ENCODE measurements around the gene SGMS1. TPM values are rescaled to one million over a fixed set of nuclear protein-coding genes. Genes with fewer than 3 reads are reported as not detected.
A peak's percentile ranks its signal among the peaks of the same experiment; 100 is the strongest.

SGMS1 gene
- total RNA-seq, 5 donors from 2014 or later (not counting 1 experiment from before 2014, with no cell fraction given), result 28.4 to 39.7 (median 32.6) TPM

- no peak overlapping the region for H3K27ac Mint-ChIP-seq
- POLR2A ChIA-PET, result interaction anchor here in 1 of 2 donors (0.6 kb wide), 1 partner anchor 122 kb away, joined by 3 read pairs; no protein-coding TSS in a partner anchor
- H3K9me3 ChIP-seq, result no peaks in the 10 kb centered on the region
These were observed 40.7 kb downstream of the SGMS1 start for GRCh38 chr10:50582766-50583762.

GRCh38 chr10:50582046-50582445, 41.7 kb downstream of the SGMS1 start:
- Histone ChIP-seq H3K27ac (ENCODE audit: low read length) (no peak overlapping the region), H3K27me3 (replicated peaks in 1 of 2; ENCODE audit: control insufficient read depth in 2 of 2, extremely low read depth in 1 of 2, insufficient read depth in 2 of 2, low read length in 1 of 2) (no peaks in the 10 kb centered on the region), H3K4me3 (ENCODE audit: control insufficient read depth in 1 of 2, extremely low read depth in 1 of 2, low read length in 1 of 2) (no peak overlapping the region), H3K36me3 (ENCODE audit: control insufficient read depth in 2 of 2, extremely low read depth in 1 of 2, insufficient read depth in 1 of 2, low read length in 1 of 2) (no peaks in the 10 kb centered on the region), H3K9me3 (no peaks in the 10 kb centered on the region), H3K4me1 (ENCODE audit: control insufficient read depth in 1 of 2, extremely low read depth in 1 of 2, insufficient read depth in 2 of 2, low read length in 2 of 2) (peaks cover 0 to 3% of the 10 kb centered on the region in 2 experiments)
- ATAC-seq (replicated peaks in 1 of 4) (no peak), DNase-seq (no peak)
- Mint-ChIP-seq H3K9me3 (no peaks in the 10 kb centered on the region), H3K4me3 (no peak overlapping the region), H3K27ac (no peak overlapping the region), H3K36me3 (peaks cover 38% of the 10 kb centered on the region), H3K4me1 (peaks cover 50 to 83% (median 76%) of the 10 kb centered on the region in 3 donors), H3K27me3 (no peaks in the 10 kb centered on the region)
- ChIA-PET POLR2A (interaction anchor here in 1 of 2 donors (0.6 kb wide), 1 partner anchor 9 kb away, joined by 4 read pairs; no protein-coding TSS in a partner anchor), CTCF (interaction anchor here in 1 of 2 donors (0.7 kb wide), 1 partner anchor 34 kb away, joined by 4 read pairs; no protein-coding TSS in a partner anchor)
- WGBS (ENCODE audit: insufficient coverage), result 100% methylated on average over 3 of the region's 5 CpGs

More at GRCh38 chr10:50582766-50583762, 40.7 kb downstream of the SGMS1 start:
- no peak for DNase-seq
- peaks cover 2 to 4% of the 10 kb centered on the region in 2 donors for H3K36me3 ChIP-seq (ENCODE audit: control insufficient read depth in 2 of 2, extremely low read depth in 1 of 2, insufficient read depth in 1 of 2, low read length in 1 of 2)
- peaks cover 0 to 3% of the 10 kb centered on the region in 2 experiments for H3K4me1 ChIP-seq (ENCODE audit: control insufficient read depth in 1 of 2, extremely low read depth in 1 of 2, insufficient read depth in 2 of 2, low read length in 2 of 2)
- no peak overlapping the region for H3K4me3 ChIP-seq (ENCODE audit: control insufficient read depth in 1 of 2, extremely low read depth in 1 of 2, low read length in 1 of 2)
- no peaks in the 10 kb centered on the region for H3K27me3 Mint-ChIP-seq
- ATAC-seq (replicated peaks in 1 of 4), result no peak
- peaks cover 45% of the 10 kb centered on the region for H3K36me3 Mint-ChIP-seq
- H3K4me1 Mint-ChIP-seq, result peaks cover 40 to 76% (median 67%) of the 10 kb centered on the region in 3 donors
- H3K27ac ChIP-seq (ENCODE audit: low read length), result no peak overlapping the region
- no CpG with 5 or more reads among the region's 2 CpGs for WGBS (ENCODE audit: insufficient coverage)
- CTCF ChIA-PET, result interaction anchor here in 1 of 2 donors (0.6 kb wide), 1 partner anchor 1031 kb away, joined by 3 read pairs; no protein-coding TSS in a partner anchor
- H3K27me3 ChIP-seq (replicated peaks in 1 of 2; ENCODE audit: control insufficient read depth in 2 of 2, extremely low read depth in 1 of 2, insufficient read depth in 2 of 2, low read length in 1 of 2), result no peaks in the 10 kb centered on the region
- H3K9me3 Mint-ChIP-seq, result no peaks in the 10 kb centered on the region
- no peak overlapping the region for H3K4me3 Mint-ChIP-seq

GRCh38 chr10:50580262-50580891, 43.4 kb downstream of the SGMS1 start:
- Mint-ChIP-seq H3K9me3 (no peaks in the 10 kb centered on the region), H3K4me1 (peaks cover 65 to 92% (median 82%) of the 10 kb centered on the region in 3 donors), H3K36me3 (peaks cover 23% of the 10 kb centered on the region), H3K27me3 (no peaks in the 10 kb centered on the region), H3K4me3 (no peak overlapping the region), H3K27ac (no peak overlapping the region)
- CTCF ChIA-PET, result no interaction called here
- H3K36me3 ChIP-seq (ENCODE audit: control insufficient read depth in 2 of 2, extremely low read depth in 1 of 2, insufficient read depth in 1 of 2, low read length in 1 of 2), result no peaks in the 10 kb centered on the region
- POLR2A ChIA-PET, result no interaction called here
- H3K27me3 ChIP-seq (replicated peaks in 1 of 2; ENCODE audit: control insufficient read depth in 2 of 2, extremely low read depth in 1 of 2, insufficient read depth in 2 of 2, low read length in 1 of 2), result no peaks in the 10 kb centered on the region
- H3K27ac ChIP-seq (ENCODE audit: low read length), result no peak overlapping the region
- no peak overlapping the region for H3K4me3 ChIP-seq (ENCODE audit: control insufficient read depth in 1 of 2, extremely low read depth in 1 of 2, low read length in 1 of 2)
- no peaks in the 10 kb centered on the region for H3K9me3 ChIP-seq
- DNase-seq (no peak), ATAC-seq (replicated peaks in 1 of 4) (no peak)
- peaks cover 0 to 3% of the 10 kb centered on the region in 2 experiments for H3K4me1 ChIP-seq (ENCODE audit: control insufficient read depth in 1 of 2, extremely low read depth in 1 of 2, insufficient read depth in 2 of 2, low read length in 2 of 2)
- WGBS (ENCODE audit: insufficient coverage), result 100% methylated on average over 1 of the region's 7 CpGs

GRCh38 chr10:50579491-50580261, 44.1 kb downstream of the SGMS1 start:
- H3K27ac Mint-ChIP-seq, result peak overlapping the region in 1 of 2 donors; percentile 1
- H3K27me3 Mint-ChIP-seq, result no peaks in the 10 kb centered on the region
- ATAC-seq (replicated peaks in 1 of 4) (no peak), DNase-seq (no peak)
- peaks cover 70 to 90% (median 83%) of the 10 kb centered on the region in 3 donors for H3K4me1 Mint-ChIP-seq
- Histone ChIP-seq H3K4me1 (ENCODE audit: control insufficient read depth in 1 of 2, extremely low read depth in 1 of 2, insufficient read depth in 2 of 2, low read length in 2 of 2) (peaks cover 0 to 3% of the 10 kb centered on the region in 2 experiments), H3K4me3 (ENCODE audit: control insufficient read depth in 1 of 2, extremely low read depth in 1 of 2, low read length in 1 of 2) (no peak overlapping the region), H3K27ac (ENCODE audit: low read length) (no peak overlapping the region), H3K36me3 (ENCODE audit: control insufficient read depth in 2 of 2, extremely low read depth in 1 of 2, insufficient read depth in 1 of 2, low read length in 1 of 2) (no peaks in the 10 kb centered on the region), H3K9me3 (no peaks in the 10 kb centered on the region), H3K27me3 (replicated peaks in 1 of 2; ENCODE audit: control insufficient read depth in 2 of 2, extremely low read depth in 1 of 2, insufficient read depth in 2 of 2, low read length in 1 of 2) (no peaks in the 10 kb centered on the region)
- CTCF ChIA-PET, result no interaction called here
- peaks cover 19% of the 10 kb centered on the region for H3K36me3 Mint-ChIP-seq
- POLR2A ChIA-PET, result no interaction called here
- H3K9me3 Mint-ChIP-seq, result no peaks in the 10 kb centered on the region
- H3K4me3 Mint-ChIP-seq, result no peak overlapping the region
- 100% methylated on average over 1 of the region's 4 CpGs for WGBS (ENCODE audit: insufficient coverage)

- Histone ChIP-seq H3K27me3 (replicated peaks in 1 of 2; ENCODE audit: control insufficient read depth in 2 of 2, extremely low read depth in 1 of 2, insufficient read depth in 2 of 2, low read length in 1 of 2) (no peaks in the 10 kb centered on the region), H3K4me1 (ENCODE audit: control insufficient read depth in 1 of 2, extremely low read depth in 1 of 2, insufficient read depth in 2 of 2, low read length in 2 of 2) (peaks cover 0 to 3% of the 10 kb centered on the region in 2 experiments), H3K36me3 (ENCODE audit: control insufficient read depth in 2 of 2, extremely low read depth in 1 of 2, insufficient read depth in 1 of 2, low read length in 1 of 2) (no peaks in the 10 kb centered on the region), H3K4me3 (ENCODE audit: control insufficient read depth in 1 of 2, extremely low read depth in 1 of 2, low read length in 1 of 2) (no peak overlapping the region), H3K9me3 (no peaks in the 10 kb centered on the region), H3K27ac (ENCODE audit: low read length) (no peak overlapping the region)
- H3K9me3 Mint-ChIP-seq, result no peaks in the 10 kb centered on the region
- H3K4me3 Mint-ChIP-seq, result no peak overlapping the region
- ChIA-PET CTCF (no interaction called here), POLR2A (interaction anchor here in 1 of 2 donors (0.8 to 0.9 kb wide), 2 partner anchors 23 to 43 kb away, joined by 3 to 4 read pairs; no protein-coding TSS in a partner anchor)
- DNase-seq, result no peak
- H3K27me3 Mint-ChIP-seq, result no peaks in the 10 kb centered on the region
- ATAC-seq (replicated peaks in 1 of 4), result no peak
- no CpG with 5 or more reads among the region's 2 CpGs for WGBS (ENCODE audit: insufficient coverage)
- peaks cover 14% of the 10 kb centered on the region for H3K36me3 Mint-ChIP-seq
- no peak overlapping the region for H3K27ac Mint-ChIP-seq
- H3K4me1 Mint-ChIP-seq, result peaks cover 77 to 91% (median 87%) of the 10 kb centered on the region in 3 donors
These were observed 44.8 kb downstream of the SGMS1 start for GRCh38 chr10:50578949-50579348.
